H1 (cell line): Measurements from ENCODE around the gene CHDH. TPM values are rescaled to one million over a fixed set of nuclear protein-coding genes. Genes with fewer than 3 reads are reported as not detected.

Source experiments
- CTCF ChIA-PET: fragments of 300-600 bp; sonication (Branson Sonifier 250); formaldehyde crosslinking; loops from one replicate; lab custom pipeline; 2021; ENCODE audit not compliant: partially characterized antibody; lab: Charles Lee
- POLR2A ChIA-PET: fragments of 300-600 bp; sonication (Branson Sonifier 250); formaldehyde crosslinking; loops from one replicate; lab custom pipeline; 2021; ENCODE audit warnings: inconsistent platforms; ENCODE audit not compliant: partially characterized antibody; lab: Charles Lee
- DNase-seq, 2 experiments: peaks; one replicate each; pipeline versions ENCODE4 v3.0.0 to v3.0.0-alpha.2; 2010 to 2022; ENCODE audit warnings: low spot score in 2 of 2, low read depth in 1 of 2, mixed read lengths in 1 of 2
- FAIRE-seq: peaks from 2 replicates; lab custom pipeline; 2011; peaks lifted over from hg19 to GRCh38; lab: Jason Lieb, UNC
- H2AFZ ChIP-seq: 2 replicates; pipeline ENCODE4 v1.8.1; 2012; ENCODE audit warnings: low read length, inconsistent platforms
- H2AK5ac ChIP-seq: 2 replicates; pipeline ENCODE4 v1.6.1; 2013; ENCODE audit warnings: low read depth, low read length
- H2BK120ac ChIP-seq: replicated peaks from 2 replicates; pipeline ENCODE3; 2013; ENCODE audit warnings: low read depth, low read length, inconsistent platforms
- H2BK12ac ChIP-seq: 2 replicates; pipeline ENCODE4 v1.6.1; 2013; ENCODE audit warnings: low read depth, low read length
- H2BK15ac ChIP-seq: 2 replicates; pipeline ENCODE4 v1.6.1; 2013; ENCODE audit warnings: low read length
- H2BK20ac ChIP-seq: 2 replicates; pipeline ENCODE4 v1.6.1; 2013; ENCODE audit warnings: low read length
- H2BK5ac ChIP-seq: 2 replicates; pipeline ENCODE4 v1.6.1; 2013; ENCODE audit warnings: low read depth, low read length
- H3K14ac ChIP-seq: 2 replicates; pipeline ENCODE4 v1.6.1; 2013; ENCODE audit warnings: inconsistent platforms; ENCODE audit not compliant: insufficient read length
- H3K18ac ChIP-seq: 2 replicates; pipeline ENCODE4 v1.6.1; 2013; ENCODE audit warnings: low read length; ENCODE audit errors: extremely low read depth
- H3K23ac ChIP-seq: 2 replicates; pipeline ENCODE4 v1.6.1; 2013; ENCODE audit warnings: inconsistent platforms; ENCODE audit not compliant: insufficient read length
- H3K23me2 ChIP-seq: 2 replicates; pipeline ENCODE4 v1.6.1; 2013; ENCODE audit warnings: low read depth, low read length
- H3K27ac ChIP-seq: 2 replicates; pipeline ENCODE4 v1.6.1; 2011; ENCODE audit warnings: low read depth, low read length, inconsistent platforms
- H3K27me3 ChIP-seq, 4 experiments: replicated peaks in 1 of 4; 1 replicate in 1 of 4; 2 replicates in 3 of 4; pipeline versions ENCODE4 v1.6.1 to v1.8.1; 2011 to 2013; ENCODE audit warnings: low read length in 3 of 4, mild to moderate bottlenecking in 3 of 4, inconsistent platforms in 2 of 4, mixed read lengths in 2 of 4, moderate library complexity in 1 of 4; ENCODE audit not compliant: control insufficient read depth in 3 of 4, insufficient read depth in 3 of 4; ENCODE audit errors: extremely low read depth in 1 of 4
- H3K36me3 ChIP-seq, 4 experiments: 2 replicates each; pipeline versions ENCODE4 v1.6.1 to v1.8.1; 2011 to 2013; ENCODE audit warnings: mild to moderate bottlenecking in 4 of 4, low read length in 3 of 4, moderate library complexity in 2 of 4, control low read depth in 1 of 4, inconsistent platforms in 1 of 4; ENCODE audit not compliant: insufficient read depth in 4 of 4, control insufficient read depth in 2 of 4
- H3K4ac ChIP-seq: replicated peaks from 2 replicates; pipeline ENCODE3; 2013; ENCODE audit warnings: low read length, low read depth, mixed read lengths, inconsistent platforms; ENCODE audit not compliant: insufficient read length
- H3K4me1 ChIP-seq, 4 experiments: replicated peaks in 1 of 4; 1 replicate in 1 of 4; 2 replicates in 3 of 4; pipeline versions ENCODE4 v1.6.1 to v1.8.1; 2011 to 2013; ENCODE audit warnings: low read length in 3 of 4, inconsistent platforms in 2 of 4, mixed read lengths in 1 of 4; ENCODE audit not compliant: insufficient read depth in 4 of 4, control insufficient read depth in 3 of 4
- H3K4me2 ChIP-seq, 2 experiments: 2 replicates each; pipeline versions ENCODE4 v1.6.1 to v1.8.1; 2011 to 2013; ENCODE audit warnings: low read depth in 2 of 2, low read length in 2 of 2, control low read depth in 1 of 2, inconsistent platforms in 1 of 2, mild to moderate bottlenecking in 1 of 2; ENCODE audit not compliant: insufficient read depth in 1 of 2
- H3K4me3 ChIP-seq, 4 experiments: fragments of 200-600, 300-600 bp in 1 of 4; sonication (generic), shearing (Covaris generic), sonication (Bioruptor Twin) in 1 of 4; 2 replicates each; pipeline versions ENCODE4 v1.5.1 to v1.8.1; 2011 to 2016; ENCODE audit warnings: low read length in 4 of 4, low read depth in 3 of 4, control low read depth in 2 of 4, inconsistent platforms in 2 of 4, mild to moderate bottlenecking in 2 of 4, mixed read lengths in 1 of 4, moderate library complexity in 1 of 4; ENCODE audit not compliant: insufficient read depth in 2 of 4; ENCODE audit errors: extremely low read depth in 1 of 4
- H3K56ac ChIP-seq: replicated peaks from 2 replicates; pipeline ENCODE3; 2013; ENCODE audit warnings: low read depth, mild to moderate bottlenecking, mixed read lengths, low read length, inconsistent platforms; ENCODE audit not compliant: insufficient read length
- H3K79me1 ChIP-seq: 2 replicates; pipeline ENCODE4 v1.6.1; 2013; ENCODE audit warnings: low read depth, low read length, control low read depth
- H3K79me2 ChIP-seq, 2 experiments: 2 replicates each; pipeline versions ENCODE4 v1.6.1 to v1.8.1; 2012 to 2013; ENCODE audit warnings: low read length in 2 of 2, mild to moderate bottlenecking in 2 of 2, inconsistent platforms in 1 of 2; ENCODE audit not compliant: insufficient read depth in 2 of 2, control insufficient read depth in 1 of 2
- H3K9ac ChIP-seq, 4 experiments: replicated peaks in 1 of 4; 1 replicate in 1 of 4; 2 replicates in 3 of 4; pipeline versions ENCODE4 v1.6.1 to v1.8.1; 2011 to 2013; ENCODE audit warnings: low read depth in 3 of 4, low read length in 3 of 4, control low read depth in 2 of 4, mild to moderate bottlenecking in 2 of 4, moderate library complexity in 2 of 4, inconsistent platforms in 1 of 4; ENCODE audit errors: extremely low read depth in 1 of 4
- H3K9me3 ChIP-seq, 2 experiments: 2 replicates each; pipeline versions ENCODE4 v1.6.1 to v1.8.1; 2012 to 2013; ENCODE audit warnings: mild to moderate bottlenecking in 2 of 2, moderate library complexity in 2 of 2, control low read depth in 1 of 2, inconsistent platforms in 1 of 2, low read depth in 1 of 2, low read length in 1 of 2, mixed read lengths in 1 of 2; ENCODE audit not compliant: insufficient read depth in 2 of 2
- H4K20me1 ChIP-seq, 2 experiments: replicated peaks in 1 of 2; 2 replicates each; pipeline versions ENCODE3 to v1.8.1; 2011 to 2013; ENCODE audit warnings: inconsistent platforms in 2 of 2, low read length in 2 of 2, mild to moderate bottlenecking in 1 of 2; ENCODE audit not compliant: insufficient read depth in 2 of 2, control insufficient read depth in 1 of 2
- H4K5ac ChIP-seq: 2 replicates; pipeline ENCODE4 v1.6.1; 2013; ENCODE audit warnings: low read length, low read depth, mixed read lengths, inconsistent platforms; ENCODE audit not compliant: insufficient read length
- H4K8ac ChIP-seq: 2 replicates; pipeline ENCODE4 v1.8.0; 2013; ENCODE audit warnings: mild to moderate bottlenecking, moderate library complexity, low read length, inconsistent platforms; ENCODE audit not compliant: insufficient read depth; ENCODE audit errors: extremely low read depth
- H4K91ac ChIP-seq: replicated peaks from 2 replicates; pipeline ENCODE3; 2013; ENCODE audit warnings: low read length, mixed read lengths, inconsistent platforms; ENCODE audit not compliant: insufficient read length
- JUN ChIP-seq: IDR thresholded peaks from 2 replicates; pipeline ENCODE4 v1.6.1; 2011; ENCODE audit warnings: low read depth, mild to moderate bottlenecking, improper control_type of control experiment, low read length
- WGBS, 2 experiments: shearing (Covaris generic) in 1 of 2; methylation state at CpG; one replicate each; pipeline versions ENCODE4 v1.1.6 to v1.1.7; 2013 to 2015; ENCODE audit warnings: low lambda C conversion rate in 2 of 2, mixed read lengths in 2 of 2, inconsistent platforms in 1 of 2, low coverage in 1 of 2, missing lambda C conversion rate in 1 of 2; ENCODE audit not compliant: insufficient replicate concordance in 2 of 2, insufficient coverage in 1 of 2, insufficient read length in 1 of 2; ENCODE audit errors: extremely low coverage in 1 of 2, missing lambda C conversion rate in 1 of 2; 5-methylcytosine and 5-hydroxymethylcytosine counted together
- polyA plus RNA-seq, 7 experiments: library from polyadenylated mRNA; depleted of rRNA in 3 of 7; stranded (reverse) in 5 of 7; unstranded in 2 of 7; fragments of >200 nt in 5 of 7; fragments of 200-250 nt in 2 of 7; gene quantifications; 1 replicate in 5 of 7; 2 replicates in 1 of 7; 4 replicates in 1 of 7; pipeline versions ENCODE4 v1.2.1 to v1.2.3, GENCODE V29; 2011 to 2013; ENCODE audit warnings: missing spikeins in 2 of 7, mixed read lengths in 2 of 7
- total RNA-seq: library from RNA; stranded (reverse); fragmentation: NEBNext Ultra II Directional; extraction: Animal tissue kit (Norgen Biotek cat#: 25700); gene quantifications from 2 replicates; pipeline ENCODE4 v1.2.1, GENCODE V29; 2021

CHDH gene
- total and polyA plus RNA-seq, 2 of the 8 experiments (the other 6 are each of a cell fraction or from before 2014, with no cell fraction given): 4.9 to 10.3 TPM

GRCh38 chr3:53888232-53888631 is 42.0 kb upstream of the CHDH start:
- Histone ChIP-seq H3K4me1 (peaks cover 0 to 4% (median 2%) of the 10 kb centered on the region in 4 experiments; a peak in 3 of 7 replicates), H4K20me1 (peaks cover 0 to 2% of the 10 kb centered on the region in 2 experiments), H2AFZ (no peak overlapping the region), H3K4me2 (no peak overlapping the region), H3K56ac (no peak overlapping the region), H3K23ac (no peak overlapping the region), H3K9ac (no peak overlapping the region), H4K8ac (no peak overlapping the region), H2BK120ac (no peak overlapping the region), H3K23me2 (0 out of 2 replicates have a peak, but pooled peaks cover 3% of the 10 kb centered on the region), H2AK5ac (no peak overlapping the region), H3K27ac (no peak overlapping the region), H2BK15ac (no peak overlapping the region), H3K14ac (no peak overlapping the region), H3K18ac (no peak overlapping the region), H3K4ac (no peak overlapping the region), H3K79me2 (peaks cover 0 to 37% of the 10 kb centered on the region in 2 experiments; a peak in 3 of 4 replicates), H4K5ac (no peak overlapping the region), H2BK20ac (no peak overlapping the region), H3K4me3 (no peak overlapping the region), H3K9me3 (no peaks in the 10 kb centered on the region), H2BK5ac (no peak overlapping the region), H4K91ac (no peak overlapping the region), H3K36me3 (peaks cover 3 to 26% (median 11%) of the 10 kb centered on the region in 4 experiments; a peak in 6 of 8 replicates), H3K79me1 (no peaks in the 10 kb centered on the region), H3K27me3 (no peaks in the 10 kb centered on the region), H2BK12ac (no peak overlapping the region)
- DNase-seq (no peak), FAIRE-seq (no peak)
- POLR2A ChIA-PET: interaction anchor here (0.6 to 1.2 kb wide), 3 partner anchors 16 to 408 kb away, joined by 3 to 4 read pairs (median 4); no protein-coding TSS in a partner anchor
- CTCF ChIA-PET: interaction anchor here (0.9 kb wide), 1 partner anchor 43 kb away, joined by 3 read pairs; no protein-coding TSS in a partner anchor
- 81% methylated on average over 1 of the region's 1 CpG; no CpG with 5 or more reads in 1 of the 2 experiments for WGBS, 2 experiments
- no peak for TF ChIP-seq JUN
